NB4 (cell line): Measurements from ENCODE around the gene DOK6.

ENCODE experiments used
- DNase-seq: peaks from one replicate; pipeline ENCODE4 v3.0.0; 2010; ENCODE audit warnings: low read depth
- H3K4me3 ChIP-seq: one replicate; pipeline ENCODE4 v1.5.1; 2011; ENCODE audit warnings: mild to moderate bottlenecking, low read depth, low read length, moderate library complexity
- MAX ChIP-seq: IDR thresholded peaks from 2 replicates; pipeline ENCODE4 v1.6.1; 2011; ENCODE audit warnings: low read depth, low read length
- MYC ChIP-seq: IDR thresholded peaks from 2 replicates; pipeline ENCODE4 v1.6.1; 2011; ENCODE audit warnings: low read depth, low read length
- POLR2A ChIP-seq: IDR thresholded peaks from 2 replicates; pipeline ENCODE4 v1.6.1; 2011; ENCODE audit warnings: mild to moderate bottlenecking; ENCODE audit not compliant: insufficient read length; ENCODE audit errors: extremely low read depth
- TF ChIP-seq, protein P1 (sequence below): IDR thresholded peaks from one replicate; pipeline ENCODE4 v1.5.1; 2012; ENCODE audit warnings: low read depth, low read length

Gene DOK6

DNA sequence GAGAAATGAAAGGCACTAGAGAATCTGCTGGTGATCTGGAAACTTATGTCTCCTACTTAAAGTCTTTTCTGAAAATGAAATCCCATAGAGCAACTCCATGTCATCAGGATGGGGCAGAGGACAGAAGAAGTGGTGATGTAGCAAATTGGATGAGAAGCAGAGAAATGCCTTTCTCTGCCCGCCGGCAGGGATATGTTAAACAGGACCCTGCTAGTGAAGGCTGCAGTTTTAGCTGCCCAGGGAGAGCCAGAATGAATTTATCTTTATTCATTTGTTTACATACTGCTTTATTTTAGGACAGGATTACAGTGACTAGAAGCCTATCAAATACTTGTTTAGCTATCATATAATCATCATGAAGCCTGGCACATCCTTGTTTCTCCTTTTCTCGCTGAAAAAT lies 247.0 kb downstream of the DOK6 start:
- no peak for DNase-seq
- TF ChIP-seq MAX, result no peak
- TF ChIP-seq MYC, result no peak
- TF ChIP-seq POLR2A, result no peak
- TF ChIP-seq, protein P1, sequence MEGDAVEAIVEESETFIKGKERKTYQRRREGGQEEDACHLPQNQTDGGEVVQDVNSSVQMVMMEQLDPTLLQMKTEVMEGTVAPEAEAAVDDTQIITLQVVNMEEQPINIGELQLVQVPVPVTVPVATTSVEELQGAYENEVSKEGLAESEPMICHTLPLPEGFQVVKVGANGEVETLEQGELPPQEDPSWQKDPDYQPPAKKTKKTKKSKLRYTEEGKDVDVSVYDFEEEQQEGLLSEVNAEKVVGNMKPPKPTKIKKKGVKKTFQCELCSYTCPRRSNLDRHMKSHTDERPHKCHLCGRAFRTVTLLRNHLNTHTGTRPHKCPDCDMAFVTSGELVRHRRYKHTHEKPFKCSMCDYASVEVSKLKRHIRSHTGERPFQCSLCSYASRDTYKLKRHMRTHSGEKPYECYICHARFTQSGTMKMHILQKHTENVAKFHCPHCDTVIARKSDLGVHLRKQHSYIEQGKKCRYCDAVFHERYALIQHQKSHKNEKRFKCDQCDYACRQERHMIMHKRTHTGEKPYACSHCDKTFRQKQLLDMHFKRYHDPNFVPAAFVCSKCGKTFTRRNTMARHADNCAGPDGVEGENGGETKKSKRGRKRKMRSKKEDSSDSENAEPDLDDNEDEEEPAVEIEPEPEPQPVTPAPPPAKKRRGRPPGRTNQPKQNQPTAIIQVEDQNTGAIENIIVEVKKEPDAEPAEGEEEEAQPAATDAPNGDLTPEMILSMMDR, result no peak
- H3K4me3 ChIP-seq, result no peak overlapping the region

DNA sequence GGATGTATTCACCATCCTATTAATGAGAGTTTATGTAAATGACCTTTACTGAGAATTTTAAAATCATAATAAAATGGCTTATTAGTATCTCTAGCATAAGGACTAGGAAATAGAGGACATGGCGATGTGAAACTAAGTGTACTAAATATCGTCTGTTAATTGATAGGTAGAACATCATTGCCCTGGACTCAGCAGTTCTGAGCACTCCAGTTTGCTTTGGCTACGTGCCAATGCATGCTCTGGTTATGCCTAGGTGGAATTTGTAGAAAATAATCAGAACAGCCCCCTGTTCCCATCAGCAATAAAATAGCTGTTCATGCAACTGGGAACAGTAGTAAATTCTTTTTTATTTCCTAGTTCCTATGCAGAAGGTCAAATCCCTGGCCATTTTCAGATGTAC lies 247.8 kb downstream of the DOK6 start:
- no peak for TF ChIP-seq MYC
- no peak for TF ChIP-seq MAX
- TF ChIP-seq POLR2A, result no peak
- TF ChIP-seq, protein P1, result no peak
- DNase-seq, result no peak
- H3K4me3 ChIP-seq, result no peak overlapping the region

- TF ChIP-seq MYC, result no peak
- no peak for TF ChIP-seq POLR2A
- no peak for TF ChIP-seq MAX
- TF ChIP-seq, protein P1, result no peak
- H3K4me3 ChIP-seq, result no peak overlapping the region
- DNase-seq, result no peak
Observed at GRCh38 chr18:69649684-69650083, 249.0 kb downstream of the DOK6 start.

- DNase-seq, result no peak
- TF ChIP-seq POLR2A (no peak), MAX (no peak), MYC (no peak)
- TF ChIP-seq, protein P1, result no peak
- no peak overlapping the region for H3K4me3 ChIP-seq
Observed at GRCh38 chr18:69651243-69651642, 250.6 kb downstream of the DOK6 start.

- no peak for TF ChIP-seq MYC
- TF ChIP-seq, protein P1, result no peak
- no peak for TF ChIP-seq MAX
- TF ChIP-seq POLR2A, result no peak
- DNase-seq, result no peak
- no peak overlapping the region for H3K4me3 ChIP-seq
Observed at GRCh38 chr18:69655816-69656215, 255.1 kb downstream of the DOK6 start.

DNA sequence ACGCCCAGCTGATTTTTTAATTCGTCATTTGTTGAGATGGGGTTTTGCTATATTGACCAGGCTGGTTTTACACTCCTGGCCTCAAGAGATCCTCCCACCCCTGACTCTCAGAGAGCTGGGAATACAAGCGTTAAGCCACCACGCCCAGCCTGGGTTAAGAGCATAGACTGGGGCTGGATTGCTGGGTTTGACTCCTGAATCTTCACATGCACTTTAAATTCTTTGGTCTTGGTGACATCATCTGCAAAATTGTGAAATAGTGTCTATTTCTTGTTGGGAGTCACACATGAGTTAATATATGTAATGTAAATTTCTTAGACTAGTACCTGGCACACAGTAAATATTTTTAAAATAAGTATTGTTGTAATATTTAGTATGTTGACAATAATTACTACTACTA lies 257.4 kb downstream of the DOK6 start:
- no peak for DNase-seq
- H3K4me3 ChIP-seq, result no peak overlapping the region
- TF ChIP-seq, protein P1, result no peak
- TF ChIP-seq MYC (no peak), MAX (no peak), POLR2A (no peak)
